Embryonic facial prominence (tissue), 1 donor: ENCODE data around the gene CEP72.
"Not testable (repeated sequence)": the region's sequence is repeated elsewhere in the genome, so short reads cannot be mapped to it uniquely, and the experiment has no call there.

Source experiments
- DNase-seq: peaks from one replicate; pipeline ENCODE4 v3.0.0-alpha.2; 2016; ENCODE audit errors: extremely low spot score

The CEP72 gene

GRCh38 chr5:580436-580835 lies 31.7 kb upstream of the CEP72 start:
- DNase-seq, result no peak

DNA sequence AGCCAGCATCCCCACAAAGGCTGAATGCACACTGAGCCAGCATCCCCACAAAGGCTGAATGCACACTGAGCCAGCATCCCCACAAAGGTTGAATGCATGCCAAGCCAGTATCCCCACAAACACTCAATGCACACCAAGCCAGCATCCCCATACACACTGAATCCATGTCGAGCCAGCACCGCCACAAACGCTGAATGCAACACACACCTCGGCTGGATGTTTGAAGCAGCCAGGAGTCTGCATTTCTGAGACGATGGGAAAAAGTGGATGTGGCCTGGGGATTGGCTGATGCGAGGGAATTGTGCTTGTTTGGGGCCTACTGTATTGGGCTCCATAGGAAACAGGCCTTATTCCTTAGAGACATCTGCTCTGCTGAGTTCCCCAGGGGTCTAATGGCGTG lies 30.9 kb upstream of the CEP72 start:
- DNase-seq, result no peak

GRCh38 chr5:581941-582340 lies 30.2 kb upstream of the CEP72 start:
- no peak for DNase-seq

DNA sequence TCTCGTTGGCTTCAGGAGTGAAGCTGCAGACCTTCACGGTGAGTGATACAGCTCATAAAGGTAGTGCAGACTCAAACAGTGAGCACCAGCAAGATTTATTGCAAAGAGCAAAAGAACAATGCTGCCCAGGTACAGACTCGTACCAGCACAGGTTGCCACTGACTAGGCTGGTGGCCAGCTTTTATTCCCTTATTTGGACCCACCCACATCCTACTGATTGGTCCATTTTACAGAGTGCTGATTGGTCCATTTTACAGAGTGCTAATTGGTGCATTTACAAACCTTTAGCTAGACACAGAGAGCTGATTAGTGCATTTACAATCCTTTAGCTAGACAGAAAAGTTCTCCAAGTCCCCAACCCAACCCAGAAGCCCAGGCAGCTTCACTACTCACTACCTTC lies 29.7 kb upstream of the CEP72 start:
- DNase-seq, result not testable (repeated sequence)

GRCh38 chr5:582936-583635 lies 29.1 kb upstream of the CEP72 start:
- DNase-seq, result no peak

- DNase-seq, result no peak
Observed at GRCh38 chr5:583645-584044, 28.5 kb upstream of the CEP72 start.

DNA sequence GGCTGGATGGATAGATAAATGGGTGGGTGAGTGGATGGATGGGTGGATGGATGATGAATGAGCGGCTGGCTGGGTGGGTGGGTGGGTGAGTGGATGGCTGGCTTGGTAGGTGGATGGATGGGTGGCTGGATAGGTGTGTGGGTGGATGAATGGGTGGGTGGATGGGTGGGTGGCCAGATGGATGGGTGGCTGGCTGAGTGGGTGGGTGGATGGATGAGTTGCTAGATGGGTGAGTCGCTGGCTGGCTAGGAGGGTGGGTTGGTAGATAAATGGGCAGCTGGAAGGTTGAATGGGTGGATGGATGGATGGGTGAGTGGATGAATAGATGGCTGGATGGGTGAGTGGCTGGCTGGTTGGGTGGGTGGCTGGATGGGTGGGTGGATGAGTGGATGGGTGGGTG lies 27.9 kb upstream of the CEP72 start:
- DNase-seq, result no peak

GRCh38 chr5:584846-585245 lies 27.3 kb upstream of the CEP72 start:
- no peak for DNase-seq

GRCh38 chr5:585556-585955 lies 26.6 kb upstream of the CEP72 start:
- DNase-seq, result no peak

- DNase-seq, result no peak
Observed at GRCh38 chr5:585962-586628, 26.0 kb upstream of the CEP72 start.

DNA sequence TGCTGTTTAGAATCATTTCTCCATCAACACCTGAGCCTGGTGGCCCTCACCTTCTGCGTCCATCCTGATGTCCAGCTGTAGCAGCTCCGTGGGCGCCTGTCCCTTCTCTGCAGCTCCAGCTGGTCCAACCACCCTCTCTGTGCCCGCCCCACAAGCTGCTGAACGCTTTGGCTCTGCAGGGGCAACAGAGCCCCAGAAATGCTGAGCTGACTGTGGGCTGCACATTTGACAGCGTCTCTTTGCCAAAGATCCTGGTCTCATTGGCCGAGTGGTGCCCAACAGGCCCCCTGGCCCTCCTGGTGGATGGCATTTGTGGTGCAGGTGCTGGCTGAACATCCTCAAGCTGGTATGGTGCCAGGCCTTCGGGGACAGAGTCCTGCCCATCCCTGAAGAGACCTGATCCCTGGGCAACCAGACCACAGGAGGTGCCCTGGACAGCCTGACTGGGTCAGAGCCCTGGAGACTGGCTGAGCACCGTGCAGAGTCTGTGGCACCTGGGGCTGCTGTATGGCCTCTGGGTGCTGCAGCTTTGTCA lies 25.3 kb upstream of the CEP72 start:
- no peak for DNase-seq

GRCh38 chr5:587403-587802 lies 24.7 kb upstream of the CEP72 start:
- DNase-seq, result no peak

- no peak for DNase-seq
Observed at GRCh38 chr5:588406-588995, 23.6 kb upstream of the CEP72 start.

DNA sequence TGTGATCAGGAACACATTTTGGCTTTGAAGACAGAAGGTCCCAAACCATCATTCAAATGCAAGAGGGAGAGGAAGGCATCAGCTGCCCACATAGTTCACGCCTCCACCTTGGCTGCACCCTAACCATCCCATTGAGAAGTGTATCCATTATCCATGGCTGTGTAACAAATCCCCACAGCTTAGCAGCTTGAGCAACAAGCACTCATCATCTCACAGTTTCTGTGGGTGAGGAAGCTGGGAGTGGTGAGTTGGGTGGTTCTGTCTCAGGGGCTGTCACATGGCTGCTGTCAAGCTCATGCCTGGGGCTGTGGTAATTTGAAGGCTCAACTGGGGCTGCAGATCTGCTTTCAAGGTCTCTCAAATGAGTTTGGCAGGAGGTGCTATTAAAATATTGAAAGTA lies 23.0 kb upstream of the CEP72 start:
- DNase-seq, result no peak

DNA sequence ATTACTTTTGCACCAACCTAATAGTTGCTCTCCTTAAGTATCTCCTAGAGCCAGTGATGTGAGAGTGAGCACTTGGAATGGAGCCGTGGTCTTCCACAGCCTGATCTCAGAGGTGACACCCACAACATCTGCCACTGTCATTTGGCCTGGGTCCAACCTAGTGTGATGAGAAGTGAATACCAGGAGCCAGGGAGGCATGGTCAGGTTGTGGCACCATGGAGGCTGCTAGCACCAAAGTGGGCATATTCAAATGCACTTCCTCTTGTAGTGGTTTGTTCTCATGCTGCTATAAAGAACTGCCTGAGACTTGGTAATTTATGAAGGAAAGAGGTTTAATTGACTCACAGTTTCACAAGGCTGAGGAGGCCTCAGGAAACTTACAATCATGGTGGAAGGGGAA lies 22.6 kb upstream of the CEP72 start:
- DNase-seq, result no peak

DNA sequence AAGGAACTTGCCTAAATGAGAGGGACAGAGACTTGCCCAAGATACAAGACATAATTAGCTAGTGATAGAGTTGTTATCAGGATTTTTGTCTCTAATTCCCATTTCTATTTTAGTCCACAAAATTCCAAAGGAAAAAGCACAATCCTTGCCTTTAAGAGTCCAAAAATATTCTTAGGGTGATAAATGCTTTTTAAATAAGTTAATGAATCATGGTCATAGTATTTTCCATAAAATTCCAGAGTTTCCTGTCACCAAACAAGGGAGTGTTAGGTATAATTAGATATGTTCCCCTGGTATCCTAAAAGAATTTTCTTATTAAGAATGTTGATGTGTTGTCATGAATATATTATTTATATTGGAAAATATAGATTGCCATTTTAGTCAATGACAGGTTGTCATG lies 21.8 kb upstream of the CEP72 start:
- DNase-seq, result no peak

DNA sequence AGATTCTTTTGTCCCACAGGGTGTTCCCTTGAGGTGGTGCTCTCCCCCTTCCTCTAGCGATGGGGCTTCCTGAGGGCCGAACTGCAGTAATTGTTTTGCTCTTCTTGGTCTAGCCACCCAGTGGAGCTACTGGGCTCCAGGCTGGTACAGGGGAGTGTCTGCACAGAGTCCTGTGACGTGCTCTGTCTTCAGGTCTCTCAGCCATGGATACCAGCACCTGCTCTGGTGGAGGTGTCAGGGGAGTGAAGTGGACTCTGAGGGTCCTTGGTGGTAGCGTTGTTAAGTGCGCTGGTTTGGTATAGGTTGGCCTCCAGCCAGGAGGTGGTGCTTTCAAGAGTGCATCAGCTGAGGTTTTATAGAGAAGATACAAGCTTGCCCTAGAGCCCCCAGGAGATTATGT lies 20.4 kb upstream of the CEP72 start:
- DNase-seq, result no peak

DNA sequence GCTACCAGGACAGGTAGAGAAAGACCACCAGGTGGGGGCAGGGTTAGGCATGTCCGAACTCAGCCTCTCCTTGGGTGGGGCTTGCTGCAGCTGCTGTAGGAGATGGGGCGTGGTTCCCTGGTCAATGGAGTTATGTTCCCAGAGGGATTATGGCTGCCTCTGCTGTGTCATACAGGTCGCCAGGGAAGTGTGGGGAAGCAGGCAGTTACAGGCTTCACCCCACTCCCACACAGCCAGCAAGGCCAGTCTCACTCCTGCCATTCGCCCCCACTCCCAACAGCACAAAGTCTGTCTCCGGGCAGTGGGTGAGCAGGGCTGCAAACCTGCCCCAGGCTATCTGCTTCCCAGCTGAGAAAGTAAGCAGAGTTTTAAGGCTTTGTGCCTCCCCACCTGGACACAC lies 20.0 kb upstream of the CEP72 start:
- no peak for DNase-seq

DNA sequence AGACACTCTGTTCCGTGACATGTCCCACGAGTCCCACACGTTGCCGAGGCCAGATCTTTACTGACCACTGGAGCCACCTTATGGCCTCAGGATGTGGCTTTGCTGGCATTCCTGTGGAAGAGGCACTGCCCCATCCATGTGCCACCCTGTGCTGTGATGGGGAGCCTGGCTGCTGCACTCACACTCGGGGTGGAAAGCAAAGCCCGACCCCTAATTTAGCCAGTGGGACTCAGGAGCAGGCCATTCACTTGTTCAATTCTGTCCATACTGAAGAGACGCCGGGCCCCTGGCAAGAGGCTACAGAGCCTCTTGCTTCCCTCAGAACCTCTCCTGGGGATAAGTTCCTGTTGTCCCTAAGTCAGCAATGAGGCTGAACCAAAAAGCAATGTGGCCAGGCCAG lies 18.6 kb upstream of the CEP72 start:
- no peak for DNase-seq

GRCh38 chr5:594226-594860 lies 17.8 kb upstream of the CEP72 start:
- DNase-seq, result no peak

GRCh38 chr5:595285-595875 lies 16.8 kb upstream of the CEP72 start:
- DNase-seq, result no peak

GRCh38 chr5:597871-598563 lies 14.1 kb upstream of the CEP72 start:
- DNase-seq, result no peak
